ENCODE data around the gene FYB2. TPM values are rescaled to one million over a fixed set of nuclear protein-coding genes. Genes with fewer than 3 reads are reported as not detected.

The FYB2 gene
- total RNA-seq, 1 donor from 2014 or later: 0.14 TPM

DNA sequence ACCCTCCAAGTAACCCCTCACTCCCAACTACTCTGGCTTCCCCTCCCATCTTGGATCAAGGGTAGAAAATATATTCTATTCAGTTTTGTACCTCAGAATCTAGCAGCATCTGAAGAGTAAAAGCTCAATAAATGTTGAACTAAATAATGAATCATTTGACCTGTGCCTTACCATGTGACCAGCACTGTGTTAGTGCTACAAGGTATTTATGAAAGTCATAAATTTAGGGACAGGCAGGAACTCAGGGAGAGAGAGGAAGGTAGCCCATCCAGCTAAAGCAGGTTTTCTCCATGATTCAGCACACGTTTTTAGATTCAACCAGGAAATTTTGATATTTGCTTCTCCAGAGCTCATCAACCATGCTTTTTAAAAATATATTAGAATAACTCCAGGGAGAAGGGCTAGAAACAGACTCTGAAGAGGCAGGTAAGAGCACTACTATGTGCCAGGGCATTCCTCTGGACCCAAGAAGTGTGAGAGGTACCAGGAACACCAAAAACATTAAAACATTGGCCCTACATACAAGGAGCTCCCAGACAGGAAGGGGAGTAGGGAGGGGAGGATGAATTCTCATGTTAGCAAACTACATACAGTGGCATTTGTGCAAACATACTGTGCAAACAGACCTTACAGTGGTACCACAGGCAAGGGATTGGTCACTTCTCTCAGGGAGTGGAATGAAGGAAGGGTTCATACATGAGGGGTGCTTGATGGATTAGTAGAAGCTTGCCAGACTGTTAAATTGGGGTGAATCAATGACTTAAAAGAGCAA, 64.3 kb downstream of the FYB2 start:
- no peak overlapping the region for H3K4me3 Mint-ChIP-seq (ENCODE audit: unreplicated experiment)
- H3K27me3 ChIP-seq (ENCODE audit: insufficient read depth, low read length): no peaks in the 10 kb centered on the region
- H3K4me2 ChIP-seq (ENCODE audit: low read length): no peak overlapping the region
- H3K9me3 ChIP-seq (ENCODE audit: insufficient read depth, low read depth, low read length): no peaks in the 10 kb centered on the region
- no peak for TF ChIP-seq CTCF (IDR thresholded peaks at IDR 0.05; ENCODE audit: insufficient read depth, low read depth, low read length)
- TF ChIP-seq EZH2 (IDR thresholded peaks at IDR 0.05; ENCODE audit: insufficient read depth, low read length): no peak
- no peak for DNase-seq (ENCODE audit: low read depth)
- H3K27ac Mint-ChIP-seq (ENCODE audit: unreplicated experiment): no peak overlapping the region
- H3K4me3 ChIP-seq (ENCODE audit: insufficient read depth, low read depth, low read length): no peak overlapping the region
- H3K4me1 Mint-ChIP-seq (ENCODE audit: low read depth, unreplicated experiment): peaks cover 13% of the 10 kb centered on the region
- no peak for FAIRE-seq
- no peak overlapping the region for H2AFZ ChIP-seq (ENCODE audit: low read depth, low read length)
- no peaks in the 10 kb centered on the region for H3K27me3 Mint-ChIP-seq (ENCODE audit: low read depth, unreplicated experiment)
- H3K27ac ChIP-seq (ENCODE audit: low read depth, low read length): no peak overlapping the region
- H3K9me3 Mint-ChIP-seq (ENCODE audit: unreplicated experiment): no peaks in the 10 kb centered on the region
- no peaks in the 10 kb centered on the region for H3K36me3 ChIP-seq (ENCODE audit: insufficient read depth, low read length)
- H4K20me1 ChIP-seq (ENCODE audit: insufficient read depth, low read length): no peaks in the 10 kb centered on the region
- no peaks in the 10 kb centered on the region for H3K36me3 Mint-ChIP-seq (ENCODE audit: low read depth, unreplicated experiment)
- no peak overlapping the region for H3K9ac ChIP-seq (ENCODE audit: low read length)
- no peaks in the 10 kb centered on the region for H3K79me2 ChIP-seq (ENCODE audit: insufficient read depth, low read length)
- no peaks in the 10 kb centered on the region for H3K4me1 ChIP-seq (ENCODE audit: insufficient read depth, low read length)

- Histone ChIP-seq H3K27me3 (ENCODE audit: insufficient read depth, low read length) (no peaks in the 10 kb centered on the region), H3K4me3 (ENCODE audit: insufficient read depth, low read depth, low read length) (no peak overlapping the region), H3K27ac (ENCODE audit: low read depth, low read length) (no peak overlapping the region), H3K79me2 (ENCODE audit: insufficient read depth, low read length) (no peaks in the 10 kb centered on the region), H4K20me1 (ENCODE audit: insufficient read depth, low read length) (no peaks in the 10 kb centered on the region), H3K9ac (ENCODE audit: low read length) (no peak overlapping the region), H3K36me3 (ENCODE audit: insufficient read depth, low read length) (no peaks in the 10 kb centered on the region), H3K4me1 (ENCODE audit: insufficient read depth, low read length) (no peaks in the 10 kb centered on the region), H3K9me3 (ENCODE audit: insufficient read depth, low read depth, low read length) (no peaks in the 10 kb centered on the region), H3K4me2 (ENCODE audit: low read length) (no peak overlapping the region), H2AFZ (ENCODE audit: low read depth, low read length) (no peak overlapping the region)
- Mint-ChIP-seq H3K27me3 (ENCODE audit: low read depth, unreplicated experiment) (no peaks in the 10 kb centered on the region), H3K4me1 (ENCODE audit: low read depth, unreplicated experiment) (no peaks in the 10 kb centered on the region), H3K36me3 (ENCODE audit: low read depth, unreplicated experiment) (no peaks in the 10 kb centered on the region), H3K9me3 (ENCODE audit: unreplicated experiment) (no peaks in the 10 kb centered on the region), H3K4me3 (ENCODE audit: unreplicated experiment) (no peak overlapping the region), H3K27ac (ENCODE audit: unreplicated experiment) (no peak overlapping the region)
- FAIRE-seq (no peak), DNase-seq (ENCODE audit: low read depth) (no peak)
- TF ChIP-seq EZH2 (IDR thresholded peaks at IDR 0.05; ENCODE audit: insufficient read depth, low read length): no peak
- no peak for TF ChIP-seq CTCF (IDR thresholded peaks at IDR 0.05; ENCODE audit: insufficient read depth, low read depth, low read length)
Measured at GRCh38 chr1:56745231-56745630, 74.0 kb downstream of the FYB2 start.

- FAIRE-seq (no peak), DNase-seq (ENCODE audit: low read depth) (no peak)
- Histone ChIP-seq H3K36me3 (ENCODE audit: insufficient read depth, low read length) (no peaks in the 10 kb centered on the region), H3K4me2 (ENCODE audit: low read length) (no peak overlapping the region), H3K4me3 (ENCODE audit: insufficient read depth, low read depth, low read length) (no peak overlapping the region), H3K79me2 (ENCODE audit: insufficient read depth, low read length) (no peaks in the 10 kb centered on the region), H3K27me3 (ENCODE audit: insufficient read depth, low read length) (no peaks in the 10 kb centered on the region), H4K20me1 (ENCODE audit: insufficient read depth, low read length) (no peaks in the 10 kb centered on the region), H2AFZ (ENCODE audit: low read depth, low read length) (no peak overlapping the region), H3K4me1 (ENCODE audit: insufficient read depth, low read length) (no peaks in the 10 kb centered on the region), H3K27ac (ENCODE audit: low read depth, low read length) (no peak overlapping the region), H3K9me3 (ENCODE audit: insufficient read depth, low read depth, low read length) (no peaks in the 10 kb centered on the region), H3K9ac (ENCODE audit: low read length) (no peak overlapping the region)
- Mint-ChIP-seq H3K27ac (ENCODE audit: unreplicated experiment) (no peak overlapping the region), H3K36me3 (ENCODE audit: low read depth, unreplicated experiment) (no peaks in the 10 kb centered on the region), H3K9me3 (ENCODE audit: unreplicated experiment) (no peaks in the 10 kb centered on the region), H3K4me3 (ENCODE audit: unreplicated experiment) (no peak overlapping the region), H3K4me1 (ENCODE audit: low read depth, unreplicated experiment) (no peaks in the 10 kb centered on the region), H3K27me3 (ENCODE audit: low read depth, unreplicated experiment) (peaks cover 4% of the 10 kb centered on the region)
- TF ChIP-seq EZH2 (IDR thresholded peaks at IDR 0.05; ENCODE audit: insufficient read depth, low read length) (no peak), CTCF (IDR thresholded peaks at IDR 0.05; ENCODE audit: insufficient read depth, low read depth, low read length) (no peak)
Measured at GRCh38 chr1:56728964-56729363, 90.2 kb downstream of the FYB2 start.
